Lung (tissue), 12 donors: ENCODE data around the gene CAPN3. TPM values are rescaled to one million over a fixed set of nuclear protein-coding genes. Genes with fewer than 3 reads are reported as not detected.
A peak's percentile ranks its signal among the peaks of the same experiment; 100 is the strongest.

Source experiments
- ATAC-seq: fragments of 200-7000 bp; cut with Tn5 transposase; one replicate; pipeline ENCODE4 v1.9.1; 2020; ENCODE audit warnings: moderate number of reproducible peaks; ENCODE audit not compliant: insufficient read depth, low FRiP score
- DNase-seq, 3 donors: peaks; one replicate each; pipeline ENCODE4 v3.0.0-alpha.2; 2013 to 2017
- H3K27ac ChIP-seq, 2 donors: one replicate each; pipeline ENCODE4 v1.5.1; 2013; ENCODE audit warnings: mild to moderate bottlenecking in 2 of 2, moderate library complexity in 2 of 2, control low read depth in 1 of 2, inconsistent platforms in 1 of 2, low read depth in 1 of 2, low read length in 1 of 2
- H3K27me3 ChIP-seq, 3 donors: one replicate each; pipeline ENCODE4 v1.5.1; 2013; ENCODE audit warnings: low read length in 2 of 3; ENCODE audit not compliant: control insufficient read depth in 3 of 3, insufficient read depth in 3 of 3
- H3K36me3 ChIP-seq, 4 donors: one replicate each; pipeline ENCODE4 v1.5.1; 2013; ENCODE audit warnings: low read length in 4 of 4, mild to moderate bottlenecking in 1 of 4, moderate library complexity in 1 of 4; ENCODE audit not compliant: control insufficient read depth in 4 of 4, insufficient read depth in 4 of 4
- H3K4me1 ChIP-seq, 5 donors: one replicate each; pipeline ENCODE4 v1.5.1; 2013; ENCODE audit warnings: low read length in 5 of 5, mild to moderate bottlenecking in 2 of 5, moderate library complexity in 1 of 5; ENCODE audit not compliant: control insufficient read depth in 5 of 5, insufficient read depth in 5 of 5
- H3K4me3 ChIP-seq: one replicate; pipeline ENCODE4 v1.5.1; 2013; ENCODE audit warnings: mild to moderate bottlenecking, control low read depth, moderate library complexity
- H3K9ac ChIP-seq, 2 donors: one replicate each; pipeline ENCODE4 v1.5.1; 2013; ENCODE audit warnings: low read length in 2 of 2, control low read depth in 1 of 2; ENCODE audit not compliant: insufficient read depth in 1 of 2
- H3K9me3 ChIP-seq, 4 donors: one replicate each; pipeline ENCODE4 v1.5.1; 2013; ENCODE audit warnings: low read length in 3 of 4, mild to moderate bottlenecking in 1 of 4, moderate library complexity in 1 of 4; ENCODE audit not compliant: control insufficient read depth in 4 of 4, insufficient read depth in 3 of 4
- CTCF ChIP-seq: IDR thresholded peaks from 2 replicates; pipeline ENCODE4 v1.5.1; 2012; ENCODE audit warnings: mild to moderate bottlenecking; ENCODE audit errors: control extremely low read depth, extremely low read depth
- WGBS, 2 donors: extraction: QIAGEN DNeasy Blood & Tissue Kit; methylation state at CpG; one replicate each; pipeline ENCODE4 v1.1.7; 2013; 5-methylcytosine and 5-hydroxymethylcytosine counted together
- polyA plus RNA-seq, 2 donors: library from polyadenylated mRNA; stranded (reverse); fragments of 200-250 nt; gene quantifications; one replicate each; pipeline ENCODE4 v1.2.1, GENCODE V29; 2013
- total RNA-seq, 2 donors: library from RNA; depleted of rRNA in 1 of 2; stranded (reverse); fragments of >200 nt in 1 of 2; gene quantifications; one replicate each; pipeline ENCODE4 v1.2.1, GENCODE V29; 2014 to 2021
- donor health status: control.
- donor health status: control.
- donor health status: Bipolar disorder and iron deficiency.
- donor health status: healthy.
- donor health status: DM: yes; HTN: yes; CAD: no.

The CAPN3 gene
- total and polyA plus RNA-seq, 4 donors, result 12.1 to 56.6 (median 24.7) TPM

- H3K4me3 ChIP-seq, result no peak overlapping the region
- no peaks in the 10 kb centered on the region for H3K27me3 ChIP-seq
- no peaks in the 10 kb centered on the region for H3K9me3 ChIP-seq
- no peak overlapping the region for H3K27ac ChIP-seq
- H3K36me3 ChIP-seq, result peaks cover 0 to 3% (median 0%) of the 10 kb centered on the region in 4 donors
- ATAC-seq, result no peak
- 47 to 71% methylated on average over 1 of the region's 1 CpG for WGBS, 2 donors
- no peak overlapping the region for H3K9ac ChIP-seq
- peak in 1 of 3 donors; percentile 72 for DNase-seq
- peaks cover 0 to 7% (median 0%) of the 10 kb centered on the region in 5 donors for H3K4me1 ChIP-seq
- no peak for TF ChIP-seq CTCF
Observed at GRCh38 chr15:42364529-42364928, 5.2 kb downstream of the CAPN3 start.

- peaks cover 0 to 7% (median 0%) of the 10 kb centered on the region in 5 donors for H3K4me1 ChIP-seq
- no peaks in the 10 kb centered on the region for H3K36me3 ChIP-seq
- H3K27ac ChIP-seq, result no peak overlapping the region
- no peaks in the 10 kb centered on the region for H3K27me3 ChIP-seq
- DNase-seq (no peak), ATAC-seq (no peak)
- H3K9me3 ChIP-seq, result no peaks in the 10 kb centered on the region
- H3K4me3 ChIP-seq, result no peak overlapping the region
- 73 to 87% methylated on average over 5 of the region's 5 CpGs for WGBS, 2 donors
- TF ChIP-seq CTCF, result no peak
- H3K9ac ChIP-seq, result no peak overlapping the region
Observed at GRCh38 chr15:42365921-42366550, 6.7 kb downstream of the CAPN3 start.

- DNase-seq (peak in 1 of 3 donors; percentile 14), ATAC-seq (peak; percentile 47)
- Histone ChIP-seq H3K4me3 (no peak overlapping the region), H3K36me3 (no peaks in the 10 kb centered on the region), H3K27ac (peak overlapping the region in 1 of 2 donors; percentile 2), H3K27me3 (no peaks in the 10 kb centered on the region), H3K4me1 (peaks cover 0 to 7% (median 0%) of the 10 kb centered on the region in 5 donors), H3K9me3 (no peaks in the 10 kb centered on the region), H3K9ac (no peak overlapping the region)
- 33 to 45% methylated on average over 5 of the region's 5 CpGs for WGBS, 2 donors
- no peak for TF ChIP-seq CTCF
Observed at GRCh38 chr15:42367041-42367440, 7.7 kb downstream of the CAPN3 start.

- DNase-seq, result no peak
- no peaks in the 10 kb centered on the region for H3K27me3 ChIP-seq
- no peak overlapping the region for H3K27ac ChIP-seq
- H3K9me3 ChIP-seq, result no peaks in the 10 kb centered on the region
- TF ChIP-seq CTCF, result no peak
- 85 to 91% methylated on average over 3 of the region's 3 CpGs for WGBS, 2 donors
- H3K9ac ChIP-seq, result no peak overlapping the region
- peaks cover 0 to 7% (median 0%) of the 10 kb centered on the region in 5 donors for H3K4me1 ChIP-seq
- no peak for ATAC-seq
- no peaks in the 10 kb centered on the region for H3K36me3 ChIP-seq
- H3K4me3 ChIP-seq, result no peak overlapping the region
Observed at GRCh38 chr15:42368096-42368495, 8.8 kb downstream of the CAPN3 start.
